HepG2 (cell line): Measurements from ENCODE around the gene TBX6. TPM values are rescaled to one million over a fixed set of nuclear protein-coding genes. Genes with fewer than 3 reads are reported as not detected.

Experiments used
- ATF3 ChIP-seq: sonication (generic); formaldehyde crosslinking; IDR thresholded peaks from 2 replicates; pipeline ENCODE4 v1.4.0; 2020; ENCODE audit warnings: missing genetic modification reagents
- BORCS8-MEF2B ChIP-seq: sonication (generic); formaldehyde crosslinking; IDR thresholded peaks from 2 replicates; pipeline ENCODE4 v1.8.0; 2022; ENCODE audit warnings: mild to moderate bottlenecking, missing genetic modification reagents
- FOXK1 ChIP-seq: sonication (generic); formaldehyde crosslinking; IDR thresholded peaks from 2 replicates; pipeline ENCODE4 v1.4.0; 2020; ENCODE audit warnings: low read depth, missing genetic modification reagents, borderline replicate concordance
- FOXO1 ChIP-seq: sonication (generic); formaldehyde crosslinking; IDR thresholded peaks from 2 replicates; pipeline ENCODE4 v1.4.0; 2020; ENCODE audit warnings: missing genetic modification reagents
- FOXP4 ChIP-seq: sonication (generic); formaldehyde crosslinking; IDR thresholded peaks from 2 replicates; pipeline ENCODE4 v1.4.0; 2020; ENCODE audit warnings: missing genetic modification reagents
- HIVEP1 ChIP-seq: sonication (generic); formaldehyde crosslinking; IDR thresholded peaks from 2 replicates; pipeline ENCODE4 v1.4.0; 2020; ENCODE audit warnings: mild to moderate bottlenecking, missing genetic modification reagents
- HNRNPLL ChIP-seq: fragments of 200-400 bp; formaldehyde crosslinking; IDR thresholded peaks from 2 replicates; pipeline ENCODE4 v1.6.1; 2017; ENCODE audit warnings: mild to moderate bottlenecking, low read depth, low read length; ENCODE audit not compliant: poor library complexity, severe bottlenecking
- MAZ ChIP-seq, 2 experiments: sonication (generic) in 1 of 2; formaldehyde crosslinking in 1 of 2; IDR thresholded peaks; 2 replicates each; pipeline versions ENCODE4 v1.5.0 to v1.6.1; 2012 to 2020; ENCODE audit warnings: low read depth in 2 of 2, mild to moderate bottlenecking in 2 of 2, borderline replicate concordance in 1 of 2, improper control_type of control experiment in 1 of 2, low read length in 1 of 2, missing genetic modification reagents in 1 of 2, moderate library complexity in 1 of 2
- PBX3 ChIP-seq: sonication (generic); formaldehyde crosslinking; IDR thresholded peaks from 2 replicates; pipeline ENCODE4 v1.8.1; 2023; ENCODE audit warnings: missing genetic modification reagents, inconsistent platforms, borderline replicate concordance
- SMAD9 ChIP-seq: sonication (generic); formaldehyde crosslinking; IDR thresholded peaks from 2 replicates; pipeline ENCODE4 v1.5.1; 2020; ENCODE audit warnings: mild to moderate bottlenecking, missing genetic modification reagents
- ZNF441 ChIP-seq: sonication (generic); formaldehyde crosslinking; IDR thresholded peaks from 2 replicates; pipeline ENCODE4 v1.7.0; 2021; ENCODE audit warnings: missing genetic modification reagents, borderline replicate concordance
- ZNF530 ChIP-seq: sonication (generic); formaldehyde crosslinking; IDR thresholded peaks from 2 replicates; pipeline ENCODE4 v1.5.0; 2020; ENCODE audit warnings: low read depth, mild to moderate bottlenecking, missing genetic modification reagents
- ZNF770 ChIP-seq: sonication (generic); formaldehyde crosslinking; IDR thresholded peaks from 2 replicates; pipeline ENCODE4 v1.5.0; 2020; ENCODE audit warnings: mild to moderate bottlenecking, missing genetic modification reagents
- ZNF878 ChIP-seq: sonication (generic); formaldehyde crosslinking; IDR thresholded peaks from 2 replicates; pipeline ENCODE4 v1.8.1; 2023; ENCODE audit warnings: mild to moderate bottlenecking, missing genetic modification reagents, moderate library complexity
- polyA plus RNA-seq, 8 experiments: library from polyadenylated mRNA; depleted of rRNA in 3 of 8; stranded (reverse) in 7 of 8; unstranded in 1 of 8; fragments of >200 nt; fragmentation: Illumina TruSeq in 4 of 8; extraction: Trizol in 4 of 8; gene quantifications; 2 replicates each; pipeline versions ENCODE4 v1.2.1 to v1.2.3, GENCODE V29; 2011 to 2016; ENCODE audit warnings: low read depth in 4 of 8, missing spikeins in 1 of 8, mixed read lengths in 1 of 8; ENCODE audit not compliant: insufficient read depth in 1 of 8
- total RNA-seq, 5 experiments: library from RNA; depleted of rRNA; stranded (reverse); fragments of >200 nt; fragmentation: Illumina TruSeq; extraction: Trizol; gene quantifications; 2 replicates each; pipeline ENCODE4 v1.2.3, GENCODE V29; 2016; ENCODE audit warnings: low read depth in 1 of 5
- TF ChIP-seq, protein P1 (sequence below): sonication (generic); formaldehyde crosslinking; IDR thresholded peaks from 2 replicates; pipeline ENCODE4 v1.5.0; 2020; ENCODE audit warnings: missing genetic modification reagents
- TF ChIP-seq, protein P2 (sequence below): sonication (generic); formaldehyde crosslinking; IDR thresholded peaks from 2 replicates; pipeline ENCODE4 v1.5.1; 2020; ENCODE audit warnings: mild to moderate bottlenecking, missing genetic modification reagents, moderate library complexity
- TF ChIP-seq, protein P3 (sequence below): sonication (generic); formaldehyde crosslinking; IDR thresholded peaks from 2 replicates; pipeline ENCODE4 v1.8.1; 2022; ENCODE audit warnings: mild to moderate bottlenecking, missing genetic modification reagents

The TBX6 gene
- total and polyA plus RNA-seq, 2 of the 13 experiments (the other 11 are each of a cell fraction or from before 2014, with no cell fraction given), result 0.24 to 0.42 TPM

DNA sequence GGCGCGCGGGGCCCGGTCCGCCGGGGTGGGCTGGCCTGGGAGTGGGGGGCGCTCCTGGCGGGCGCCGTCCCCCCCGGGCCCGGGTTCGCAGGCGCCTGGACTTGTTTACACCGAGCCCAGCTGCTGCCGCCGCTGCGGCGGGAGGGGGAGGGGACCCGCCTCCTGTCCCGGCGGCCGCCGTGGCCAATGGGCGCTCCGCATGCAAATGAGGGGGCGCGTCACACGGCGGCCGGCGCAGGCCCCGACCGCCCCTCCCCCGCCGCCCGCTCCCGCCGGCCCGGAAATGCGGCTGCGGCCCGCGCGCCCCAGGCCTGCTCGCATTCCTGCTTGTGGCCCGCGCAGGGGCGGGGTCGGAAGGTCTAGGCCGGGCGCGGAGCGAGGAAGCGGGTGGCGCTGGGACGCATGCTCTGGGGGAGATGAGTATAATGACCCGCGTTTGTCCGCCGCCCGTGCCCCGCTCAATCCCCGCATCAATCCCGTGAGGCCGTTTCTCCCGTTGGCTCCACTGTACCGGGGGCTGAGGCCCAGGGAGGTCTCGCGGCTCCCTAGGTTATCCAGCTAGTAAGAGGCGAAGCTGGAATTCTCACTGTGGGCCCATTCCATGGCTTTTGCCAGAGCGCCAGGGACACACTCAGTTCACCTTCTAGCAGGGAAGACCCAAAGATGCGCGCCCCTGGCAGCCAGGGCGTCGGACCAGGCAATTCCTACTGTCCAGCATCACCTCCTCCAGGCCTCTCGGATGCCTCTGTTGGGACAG, 4.6 kb upstream of the TBX6 start, which contains the start of gene YPEL3 (continued):
- TF ChIP-seq, protein P1, sequence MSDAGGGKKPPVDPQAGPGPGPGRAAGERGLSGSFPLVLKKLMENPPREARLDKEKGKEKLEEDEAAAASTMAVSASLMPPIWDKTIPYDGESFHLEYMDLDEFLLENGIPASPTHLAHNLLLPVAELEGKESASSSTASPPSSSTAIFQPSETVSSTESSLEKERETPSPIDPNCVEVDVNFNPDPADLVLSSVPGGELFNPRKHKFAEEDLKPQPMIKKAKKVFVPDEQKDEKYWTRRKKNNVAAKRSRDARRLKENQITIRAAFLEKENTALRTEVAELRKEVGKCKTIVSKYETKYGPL (CRISPR knock-in tag), result 0 out of 2 replicates have a peak, but pooled peaks have one; percentile 22
- TF ChIP-seq SMAD9 (CRISPR knock-in tag), result 0 out of 2 replicates have a peak, but pooled peaks have one; percentile 43
- TF ChIP-seq, protein P2, sequence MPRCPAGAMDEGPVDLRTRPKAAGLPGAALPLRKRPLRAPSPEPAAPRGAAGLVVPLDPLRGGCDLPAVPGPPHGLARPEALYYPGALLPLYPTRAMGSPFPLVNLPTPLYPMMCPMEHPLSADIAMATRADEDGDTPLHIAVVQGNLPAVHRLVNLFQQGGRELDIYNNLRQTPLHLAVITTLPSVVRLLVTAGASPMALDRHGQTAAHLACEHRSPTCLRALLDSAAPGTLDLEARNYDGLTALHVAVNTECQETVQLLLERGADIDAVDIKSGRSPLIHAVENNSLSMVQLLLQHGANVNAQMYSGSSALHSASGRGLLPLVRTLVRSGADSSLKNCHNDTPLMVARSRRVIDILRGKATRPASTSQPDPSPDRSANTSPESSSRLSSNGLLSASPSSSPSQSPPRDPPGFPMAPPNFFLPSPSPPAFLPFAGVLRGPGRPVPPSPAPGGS (CRISPR knock-in tag), result peak; percentile 50; the same call in 1 of the 2 replicates
- peak; percentile 67 for TF ChIP-seq HNRNPLL
- TF ChIP-seq ZNF441 (CRISPR knock-in tag), result peak; percentile 21; the same call in 1 of the 2 replicates
- peak; percentile 94 for TF ChIP-seq FOXO1 (CRISPR knock-in tag)
- peak; percentile 86 for TF ChIP-seq BORCS8-MEF2B (CRISPR knock-in tag)
- TF ChIP-seq ZNF770 (CRISPR knock-in tag), result 0 out of 2 replicates have a peak, but pooled peaks have one; percentile 10
- TF ChIP-seq FOXP4 (CRISPR knock-in tag), result peak; percentile 63
- no peak for TF ChIP-seq ZNF530 (CRISPR knock-in tag)
- TF ChIP-seq ATF3 (CRISPR knock-in tag), result 0 out of 2 replicates have a peak, but pooled peaks have one; percentile 48
- TF ChIP-seq, protein P3, sequence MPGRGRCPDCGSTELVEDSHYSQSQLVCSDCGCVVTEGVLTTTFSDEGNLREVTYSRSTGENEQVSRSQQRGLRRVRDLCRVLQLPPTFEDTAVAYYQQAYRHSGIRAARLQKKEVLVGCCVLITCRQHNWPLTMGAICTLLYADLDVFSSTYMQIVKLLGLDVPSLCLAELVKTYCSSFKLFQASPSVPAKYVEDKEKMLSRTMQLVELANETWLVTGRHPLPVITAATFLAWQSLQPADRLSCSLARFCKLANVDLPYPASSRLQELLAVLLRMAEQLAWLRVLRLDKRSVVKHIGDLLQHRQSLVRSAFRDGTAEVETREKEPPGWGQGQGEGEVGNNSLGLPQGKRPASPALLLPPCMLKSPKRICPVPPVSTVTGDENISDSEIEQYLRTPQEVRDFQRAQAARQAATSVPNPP (CRISPR knock-in tag), result peak; percentile 61; the same call in 1 of the 2 replicates
- peak; percentile 59; the same call in 1 of the 2 replicates for TF ChIP-seq PBX3 (CRISPR knock-in tag)
- peak; percentile 71; the same call in 1 of the 2 replicates for TF ChIP-seq HIVEP1 (CRISPR knock-in tag)
- TF ChIP-seq MAZ (IDR thresholded peaks at IDR 0.05; ENCODE audit: borderline replicate concordance, low read depth, low read length), result peak; percentile 57; the same call in 1 of the 2 replicates
- no peak; the same call in 1 of the 2 replicates for TF ChIP-seq MAZ (CRISPR knock-in tag; IDR thresholded peaks at IDR 0.05; ENCODE audit: low read depth)
- TF ChIP-seq FOXK1 (CRISPR knock-in tag), result peak; percentile 82; the same call in 1 of the 2 replicates
- TF ChIP-seq ZNF878 (CRISPR knock-in tag), result no peak
